Measurements from ENCODE around the gene TYK2. TPM values are rescaled to one million over a fixed set of nuclear protein-coding genes. Genes with fewer than 3 reads are reported as not detected.

Gene TYK2
- total and polyA plus RNA-seq, 9 of the 15 experiments (the other 6 are each of a cell fraction or from before 2014, with no cell fraction given): 15.0 to 182 (median 85.9) TPM

DNA sequence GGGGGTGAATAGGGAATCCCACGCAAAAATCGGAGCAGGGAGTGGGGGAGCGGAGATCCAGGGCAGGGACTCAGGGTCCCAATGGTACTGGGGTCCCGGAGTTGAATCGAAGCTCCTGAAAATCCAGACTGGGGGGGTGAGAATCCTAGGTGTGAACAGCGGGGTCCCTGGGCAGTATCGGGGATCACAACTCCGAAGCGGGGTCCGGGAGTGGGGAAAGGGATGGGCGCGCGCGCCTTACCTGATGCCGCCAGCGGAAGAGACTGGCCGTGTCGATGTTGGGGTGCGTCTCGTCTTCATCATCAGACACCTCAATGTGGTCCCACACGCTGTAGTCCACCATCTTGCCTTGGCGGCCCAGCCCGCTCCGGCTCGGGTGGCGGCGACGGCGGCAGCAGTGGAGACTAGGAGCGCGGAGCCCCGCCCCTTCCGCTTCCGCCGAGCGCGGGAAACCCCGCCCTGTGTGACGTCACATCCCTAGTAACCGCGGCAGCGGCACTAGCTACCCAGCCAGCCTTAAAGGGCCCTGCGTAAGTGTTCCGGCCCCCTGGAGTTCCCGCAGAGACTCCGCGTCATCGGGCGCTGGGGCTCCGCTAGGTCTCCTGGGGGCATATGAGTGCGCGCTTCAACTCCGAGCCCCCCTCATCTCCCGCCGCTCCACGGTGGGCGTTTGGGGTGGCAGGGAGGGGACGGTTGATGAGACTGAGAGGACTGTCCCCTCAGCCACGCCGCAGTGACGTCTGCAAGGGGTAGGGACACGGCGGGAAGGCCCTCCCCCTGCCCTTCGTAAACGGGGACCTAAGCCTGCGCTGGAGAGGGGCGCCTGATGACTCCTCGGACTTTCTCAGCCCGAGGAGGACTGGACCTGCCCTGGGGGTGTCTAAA is 23.0 kb upstream of the TYK2 start, which contains the start of gene CDC37 (continued):
- TF ChIP-seq, protein P1, sequence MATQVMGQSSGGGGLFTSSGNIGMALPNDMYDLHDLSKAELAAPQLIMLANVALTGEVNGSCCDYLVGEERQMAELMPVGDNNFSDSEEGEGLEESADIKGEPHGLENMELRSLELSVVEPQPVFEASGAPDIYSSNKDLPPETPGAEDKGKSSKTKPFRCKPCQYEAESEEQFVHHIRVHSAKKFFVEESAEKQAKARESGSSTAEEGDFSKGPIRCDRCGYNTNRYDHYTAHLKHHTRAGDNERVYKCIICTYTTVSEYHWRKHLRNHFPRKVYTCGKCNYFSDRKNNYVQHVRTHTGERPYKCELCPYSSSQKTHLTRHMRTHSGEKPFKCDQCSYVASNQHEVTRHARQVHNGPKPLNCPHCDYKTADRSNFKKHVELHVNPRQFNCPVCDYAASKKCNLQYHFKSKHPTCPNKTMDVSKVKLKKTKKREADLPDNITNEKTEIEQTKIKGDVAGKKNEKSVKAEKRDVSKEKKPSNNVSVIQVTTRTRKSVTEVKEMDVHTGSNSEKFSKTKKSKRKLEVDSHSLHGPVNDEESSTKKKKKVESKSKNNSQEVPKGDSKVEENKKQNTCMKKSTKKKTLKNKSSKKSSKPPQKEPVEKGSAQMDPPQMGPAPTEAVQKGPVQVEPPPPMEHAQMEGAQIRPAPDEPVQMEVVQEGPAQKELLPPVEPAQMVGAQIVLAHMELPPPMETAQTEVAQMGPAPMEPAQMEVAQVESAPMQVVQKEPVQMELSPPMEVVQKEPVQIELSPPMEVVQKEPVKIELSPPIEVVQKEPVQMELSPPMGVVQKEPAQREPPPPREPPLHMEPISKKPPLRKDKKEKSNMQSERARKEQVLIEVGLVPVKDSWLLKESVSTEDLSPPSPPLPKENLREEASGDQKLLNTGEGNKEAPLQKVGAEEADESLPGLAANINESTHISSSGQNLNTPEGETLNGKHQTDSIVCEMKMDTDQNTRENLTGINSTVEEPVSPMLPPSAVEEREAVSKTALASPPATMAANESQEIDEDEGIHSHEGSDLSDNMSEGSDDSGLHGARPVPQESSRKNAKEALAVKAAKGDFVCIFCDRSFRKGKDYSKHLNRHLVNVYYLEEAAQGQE (IDR thresholded peaks at IDR 0.05; ENCODE audit: borderline replicate concordance): 0 out of 2 replicates have a peak, but pooled peaks have one; percentile 11
- TF ChIP-seq, protein P1 (CRISPR knock-in tag; IDR thresholded peaks at IDR 0.05; ENCODE audit: low read depth): no peak
- TF ChIP-seq, protein P2, sequence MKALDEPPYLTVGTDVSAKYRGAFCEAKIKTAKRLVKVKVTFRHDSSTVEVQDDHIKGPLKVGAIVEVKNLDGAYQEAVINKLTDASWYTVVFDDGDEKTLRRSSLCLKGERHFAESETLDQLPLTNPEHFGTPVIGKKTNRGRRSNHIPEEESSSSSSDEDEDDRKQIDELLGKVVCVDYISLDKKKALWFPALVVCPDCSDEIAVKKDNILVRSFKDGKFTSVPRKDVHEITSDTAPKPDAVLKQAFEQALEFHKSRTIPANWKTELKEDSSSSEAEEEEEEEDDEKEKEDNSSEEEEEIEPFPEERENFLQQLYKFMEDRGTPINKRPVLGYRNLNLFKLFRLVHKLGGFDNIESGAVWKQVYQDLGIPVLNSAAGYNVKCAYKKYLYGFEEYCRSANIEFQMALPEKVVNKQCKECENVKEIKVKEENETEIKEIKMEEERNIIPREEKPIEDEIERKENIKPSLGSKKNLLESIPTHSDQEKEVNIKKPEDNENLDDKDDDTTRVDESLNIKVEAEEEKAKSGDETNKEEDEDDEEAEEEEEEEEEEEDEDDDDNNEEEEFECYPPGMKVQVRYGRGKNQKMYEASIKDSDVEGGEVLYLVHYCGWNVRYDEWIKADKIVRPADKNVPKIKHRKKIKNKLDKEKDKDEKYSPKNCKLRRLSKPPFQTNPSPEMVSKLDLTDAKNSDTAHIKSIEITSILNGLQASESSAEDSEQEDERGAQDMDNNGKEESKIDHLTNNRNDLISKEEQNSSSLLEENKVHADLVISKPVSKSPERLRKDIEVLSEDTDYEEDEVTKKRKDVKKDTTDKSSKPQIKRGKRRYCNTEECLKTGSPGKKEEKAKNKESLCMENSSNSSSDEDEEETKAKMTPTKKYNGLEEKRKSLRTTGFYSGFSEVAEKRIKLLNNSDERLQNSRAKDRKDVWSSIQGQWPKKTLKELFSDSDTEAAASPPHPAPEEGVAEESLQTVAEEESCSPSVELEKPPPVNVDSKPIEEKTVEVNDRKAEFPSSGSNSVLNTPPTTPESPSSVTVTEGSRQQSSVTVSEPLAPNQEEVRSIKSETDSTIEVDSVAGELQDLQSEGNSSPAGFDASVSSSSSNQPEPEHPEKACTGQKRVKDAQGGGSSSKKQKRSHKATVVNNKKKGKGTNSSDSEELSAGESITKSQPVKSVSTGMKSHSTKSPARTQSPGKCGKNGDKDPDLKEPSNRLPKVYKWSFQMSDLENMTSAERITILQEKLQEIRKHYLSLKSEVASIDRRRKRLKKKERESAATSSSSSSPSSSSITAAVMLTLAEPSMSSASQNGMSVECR (CRISPR knock-in tag; IDR thresholded peaks at IDR 0.05): peak; percentile 99
- no peak for TF ChIP-seq EWSR1 (IDR thresholded peaks at IDR 0.05; ENCODE audit: borderline replicate concordance, low read depth, partially characterized antibody)
- TF ChIP-seq SIN3A (IDR thresholded peaks at IDR 0.05; ENCODE audit: borderline replicate concordance in 2 of 2, control insufficient read depth in 1 of 2, low read depth in 2 of 2, low read length in 2 of 2): peak; percentile 98
- no peak for TF ChIP-seq FOXJ3 (CRISPR knock-in tag; IDR thresholded peaks at IDR 0.05)
- TF ChIP-seq ZNF766 (CRISPR knock-in tag; conservative IDR thresholded peaks at IDR 0.05): no peak
- no peak for TF ChIP-seq MIER1 (IDR thresholded peaks at IDR 0.05; ENCODE audit: low read depth)

All from K562 (cell line).